T-helper 2 cell (primary cell): ENCODE measurements around the gene COL11A2.

Experiments used
- DNase-seq, 5 experiments: peaks; one replicate each; pipeline versions ENCODE4 v3.0.0 to v3.0.0-alpha.2; 2012 to 2022

COL11A2 gene

DNA sequence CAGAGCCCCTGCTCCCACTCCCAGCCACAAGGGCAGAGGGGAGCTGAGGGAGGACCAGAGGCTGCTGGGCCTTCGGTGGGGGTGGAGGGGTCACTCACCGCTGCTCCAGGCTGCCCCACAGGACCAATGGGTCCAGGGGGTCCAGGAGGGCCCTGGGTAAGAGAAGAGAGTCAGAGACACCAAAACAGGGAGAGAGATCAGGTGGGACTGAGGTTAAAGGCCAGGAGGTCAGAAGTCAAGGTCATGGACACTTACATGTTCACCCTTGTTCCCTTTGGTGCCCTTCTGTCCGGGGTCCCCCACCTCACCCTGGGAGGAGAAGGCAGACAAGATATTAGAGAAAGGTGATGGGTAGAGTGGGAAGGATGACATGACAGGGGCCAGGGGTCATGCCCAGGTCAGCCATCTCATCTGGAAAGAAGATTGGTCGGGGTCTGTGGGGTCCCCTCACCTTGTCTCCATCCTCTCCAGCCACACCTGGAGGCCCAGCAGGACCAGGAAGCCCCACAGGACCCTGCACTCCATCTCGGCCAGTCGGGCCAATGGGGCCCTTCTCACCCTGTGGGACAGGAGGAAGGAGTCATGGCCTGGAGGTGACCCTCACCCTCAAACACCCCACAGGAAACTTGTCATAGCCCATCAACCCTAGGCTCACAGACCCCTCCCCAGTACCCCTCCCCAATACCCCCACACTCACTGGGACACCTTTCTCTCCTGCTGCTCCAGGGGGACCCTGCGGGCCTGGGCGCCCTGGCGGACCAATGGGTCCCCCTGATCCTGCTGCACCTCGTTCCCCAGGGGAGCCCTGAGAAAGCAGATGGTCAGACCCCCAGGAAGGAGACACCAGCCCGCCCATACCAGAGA lies 21.0 kb downstream of the COL11A2 start:
- DNase-seq = no peak

DNA sequence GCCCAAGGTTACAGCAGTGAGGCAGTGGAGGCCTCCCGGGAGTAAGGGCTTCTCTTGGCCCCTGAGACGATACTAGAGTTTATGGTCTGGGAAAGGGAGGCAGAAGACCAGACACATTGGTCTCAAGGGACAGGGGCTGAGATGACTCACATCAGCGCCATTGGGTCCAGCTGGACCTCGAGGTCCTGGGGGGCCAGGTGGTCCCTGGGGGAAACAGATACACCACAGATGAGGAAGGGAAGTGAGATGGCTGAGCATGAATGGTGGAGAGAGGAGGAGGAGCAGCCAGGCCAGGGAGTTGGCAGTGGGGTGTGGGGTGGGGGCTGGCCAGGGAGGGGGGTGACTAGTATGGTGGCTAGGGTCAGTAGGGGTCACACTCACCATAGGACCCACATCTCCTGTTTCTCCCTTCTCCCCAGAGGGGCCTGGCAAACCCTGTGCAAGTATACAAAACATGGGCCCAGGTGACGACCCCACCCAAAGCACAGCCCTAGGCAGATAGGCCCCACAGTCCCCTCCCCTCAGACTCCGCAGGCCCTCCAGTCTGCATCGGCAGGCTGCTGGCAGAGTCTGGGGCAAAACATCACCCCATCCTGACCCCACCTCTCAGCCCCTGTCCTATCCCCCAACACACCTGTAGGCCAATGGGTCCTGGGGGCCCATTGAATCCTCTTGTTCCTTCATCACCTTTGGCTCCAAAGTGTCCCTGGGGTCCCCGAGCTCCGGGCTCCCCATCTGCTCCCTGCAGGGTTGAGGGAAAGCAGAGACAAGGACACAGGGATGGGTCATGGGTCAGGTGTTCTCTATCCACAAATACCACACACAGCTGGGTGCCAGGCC lies 21.9 kb downstream of the COL11A2 start:
- DNase-seq = no peak

DNA sequence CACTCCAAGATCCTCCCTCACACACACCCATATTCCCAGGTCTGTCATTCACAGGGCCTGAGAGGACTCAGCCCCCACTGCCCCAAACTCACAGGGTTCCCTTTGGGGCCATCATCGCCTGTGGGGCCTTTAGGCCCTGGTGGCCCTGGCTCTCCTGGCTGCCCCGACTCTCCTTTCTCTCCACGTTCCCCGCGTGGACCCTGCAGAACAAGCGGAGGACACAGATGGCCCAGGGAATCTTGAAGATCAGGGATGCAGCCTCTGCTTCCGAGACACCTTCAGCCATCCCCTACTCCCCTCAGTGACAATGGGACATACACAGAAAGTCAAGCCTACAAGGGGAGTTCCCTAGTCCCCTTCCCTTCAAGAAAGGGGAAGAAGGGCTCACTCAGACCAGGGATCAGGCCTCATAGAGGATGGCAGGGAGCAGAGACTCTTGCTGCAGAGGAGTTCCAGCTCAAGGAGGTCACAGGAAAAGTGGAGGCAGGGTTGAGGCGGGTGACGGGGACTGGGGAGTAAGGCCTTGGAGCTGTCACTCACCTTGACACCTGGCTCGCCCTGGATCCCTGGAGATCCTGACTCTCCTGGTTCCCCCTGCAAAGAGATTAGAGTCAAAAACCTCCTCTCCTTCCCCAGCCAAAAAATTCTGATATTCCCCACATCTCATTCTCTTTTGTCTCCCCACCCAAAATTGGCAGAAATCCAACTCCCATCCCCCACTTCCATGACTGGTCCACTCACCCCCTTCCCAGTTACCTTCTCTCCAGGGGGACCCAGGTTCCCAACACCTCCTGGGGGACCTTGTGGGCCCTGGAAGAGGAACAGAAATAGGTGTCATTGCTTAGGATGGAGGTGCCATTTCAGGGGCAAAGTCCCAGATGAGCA lies 22.7 kb downstream of the COL11A2 start:
- no peak for DNase-seq

DNA sequence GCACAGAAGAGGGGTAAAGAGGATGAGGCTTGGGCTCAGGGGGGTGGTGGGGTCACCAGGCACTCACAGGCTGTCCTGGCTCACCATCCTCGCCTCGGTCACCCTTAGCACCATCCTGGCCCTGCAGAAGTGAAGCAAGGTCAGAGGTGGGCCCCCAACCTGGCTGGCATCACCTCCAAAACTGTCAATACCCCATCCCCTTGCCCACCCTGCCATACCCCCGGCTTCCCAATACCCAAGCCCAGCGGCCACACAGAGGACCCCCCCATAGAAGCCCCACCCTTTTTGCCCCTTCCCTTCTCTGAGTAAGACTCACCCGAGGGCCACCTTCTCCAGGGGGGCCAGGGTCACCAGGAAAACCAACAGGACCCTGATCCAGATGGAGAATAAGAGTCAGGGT lies 23.6 kb downstream of the COL11A2 start:
- DNase-seq = no peak

DNA sequence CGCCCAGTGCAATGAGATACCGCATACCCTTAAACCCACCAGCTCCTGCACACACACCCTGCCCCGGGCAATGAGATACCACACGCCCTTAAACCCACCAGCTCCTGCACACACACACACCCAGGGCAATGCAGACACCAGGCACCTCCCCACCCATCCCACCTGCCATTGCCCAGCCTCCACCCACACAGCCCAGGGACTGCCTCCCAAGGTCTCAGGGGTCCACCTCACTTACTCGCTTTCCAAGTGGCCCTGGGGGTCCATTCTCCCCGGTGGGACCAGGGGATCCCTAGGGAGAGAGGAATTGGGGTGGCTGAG lies 24.0 kb downstream of the COL11A2 start:
- DNase-seq = no peak

DNA sequence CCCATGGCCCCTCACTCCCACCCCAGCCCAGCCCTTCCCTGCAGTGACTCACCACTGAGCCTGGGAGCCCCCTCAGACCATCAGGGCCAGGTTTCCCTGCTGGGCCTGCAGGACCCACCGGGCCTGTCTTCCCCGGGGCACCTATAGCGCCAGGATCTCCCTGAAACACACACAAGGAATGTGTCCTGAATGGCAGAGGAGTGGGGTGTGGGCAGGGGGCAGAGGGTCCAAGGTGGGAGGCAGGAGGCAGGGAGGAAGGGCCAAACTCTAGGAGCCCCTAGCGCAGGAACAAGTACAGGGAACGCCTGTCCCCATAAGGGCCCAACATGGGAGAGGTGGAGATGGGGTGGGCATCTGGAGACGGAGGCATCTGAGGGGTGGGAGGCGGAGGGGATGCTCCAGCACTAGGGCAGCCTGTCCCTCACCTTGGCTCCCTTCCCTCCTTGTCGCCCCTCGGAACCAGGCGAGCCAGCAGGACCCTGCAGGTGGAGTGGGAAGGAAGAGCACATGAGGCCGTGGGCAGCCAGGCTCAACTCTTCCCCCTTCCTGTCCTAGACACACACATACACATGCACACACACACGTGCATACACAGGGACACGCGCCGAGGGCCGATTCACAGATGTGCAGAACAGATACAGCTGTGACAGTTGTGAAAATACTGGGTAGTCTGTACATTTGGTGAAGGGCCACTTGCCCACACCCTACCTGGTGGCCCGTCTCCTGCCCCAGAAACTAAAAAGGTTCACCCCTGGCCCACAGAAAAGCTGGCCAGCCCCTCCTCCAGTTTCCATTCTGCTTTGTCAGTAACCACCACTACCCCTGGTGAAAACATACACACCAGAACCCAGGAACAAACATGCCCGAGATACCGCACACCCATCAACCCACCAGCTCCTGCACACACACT lies 24.6 kb downstream of the COL11A2 start:
- DNase-seq = no peak

DNA sequence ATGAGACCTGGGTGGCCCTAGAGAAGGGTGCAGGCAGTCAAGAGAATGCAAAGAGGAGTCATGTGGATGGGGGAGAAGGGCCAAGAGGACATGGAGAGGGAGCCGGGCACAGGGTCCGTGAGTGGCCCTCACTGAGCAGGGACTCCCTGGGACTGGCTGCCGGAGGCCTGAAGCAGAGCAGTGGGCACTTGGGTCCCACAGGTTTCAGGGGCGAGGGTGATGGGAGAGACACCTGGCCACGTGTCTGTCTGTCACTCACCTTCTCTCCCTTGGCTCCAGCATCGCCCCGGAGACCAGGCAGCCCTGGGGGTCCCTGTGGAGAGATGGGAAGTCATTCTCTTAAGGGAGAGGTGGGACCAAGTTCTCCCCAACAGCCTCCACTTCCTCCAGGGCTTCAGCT lies 25.5 kb downstream of the COL11A2 start:
- DNase-seq = no peak

DNA sequence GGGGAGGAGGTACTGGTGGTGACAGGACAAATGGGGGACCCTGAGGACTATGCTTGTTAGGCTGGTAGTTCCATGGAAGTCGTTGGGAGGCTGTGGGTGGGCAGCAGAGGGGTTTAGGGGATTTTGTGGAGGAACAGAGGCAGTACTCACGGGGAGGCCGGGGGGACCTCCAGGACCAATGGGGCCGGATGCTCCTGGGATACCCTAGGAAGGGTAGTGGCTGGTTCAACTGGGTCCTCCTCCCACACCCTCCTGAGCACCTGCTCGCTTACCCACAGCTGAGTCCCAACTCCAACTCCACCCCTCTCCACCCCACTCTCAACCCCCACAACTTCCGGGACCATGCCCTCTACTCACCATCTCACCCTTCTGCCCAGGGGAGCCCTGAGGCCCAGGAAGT lies 25.9 kb downstream of the COL11A2 start:
- DNase-seq = no peak

DNA sequence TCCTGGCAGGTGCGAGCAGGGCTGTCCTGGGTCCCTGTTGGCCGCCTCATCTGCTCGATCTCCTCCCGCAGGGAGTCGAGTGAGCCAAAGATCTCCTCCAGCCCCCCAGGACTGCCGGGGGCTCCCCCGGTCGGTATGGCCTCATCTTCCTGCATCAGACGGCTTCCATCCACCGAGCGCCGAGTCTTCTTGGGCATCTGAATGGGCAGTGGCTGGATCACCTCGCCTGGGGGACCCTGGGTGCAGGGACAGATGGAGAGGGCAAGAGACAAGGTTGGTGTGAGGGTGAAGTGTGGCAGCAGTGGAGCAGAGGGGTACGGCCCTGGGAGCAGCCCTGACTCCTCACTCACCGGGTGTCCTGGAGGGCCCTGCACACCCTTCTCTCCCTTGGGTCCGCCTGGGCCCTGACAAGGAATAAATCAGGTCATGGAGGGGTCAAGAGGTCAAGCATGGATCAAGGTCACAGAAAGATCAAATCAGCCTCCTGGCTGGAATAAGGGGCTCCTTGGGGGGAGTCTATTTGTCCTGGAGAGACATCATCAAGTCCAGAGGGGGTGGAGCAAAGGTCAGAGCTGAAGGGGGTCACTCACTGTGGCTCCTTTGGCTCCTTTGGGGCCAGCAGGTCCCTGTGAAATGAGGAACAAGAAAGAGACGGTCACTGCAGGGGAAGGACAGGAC lies 26.5 kb downstream of the COL11A2 start:
- DNase-seq = no peak

DNA sequence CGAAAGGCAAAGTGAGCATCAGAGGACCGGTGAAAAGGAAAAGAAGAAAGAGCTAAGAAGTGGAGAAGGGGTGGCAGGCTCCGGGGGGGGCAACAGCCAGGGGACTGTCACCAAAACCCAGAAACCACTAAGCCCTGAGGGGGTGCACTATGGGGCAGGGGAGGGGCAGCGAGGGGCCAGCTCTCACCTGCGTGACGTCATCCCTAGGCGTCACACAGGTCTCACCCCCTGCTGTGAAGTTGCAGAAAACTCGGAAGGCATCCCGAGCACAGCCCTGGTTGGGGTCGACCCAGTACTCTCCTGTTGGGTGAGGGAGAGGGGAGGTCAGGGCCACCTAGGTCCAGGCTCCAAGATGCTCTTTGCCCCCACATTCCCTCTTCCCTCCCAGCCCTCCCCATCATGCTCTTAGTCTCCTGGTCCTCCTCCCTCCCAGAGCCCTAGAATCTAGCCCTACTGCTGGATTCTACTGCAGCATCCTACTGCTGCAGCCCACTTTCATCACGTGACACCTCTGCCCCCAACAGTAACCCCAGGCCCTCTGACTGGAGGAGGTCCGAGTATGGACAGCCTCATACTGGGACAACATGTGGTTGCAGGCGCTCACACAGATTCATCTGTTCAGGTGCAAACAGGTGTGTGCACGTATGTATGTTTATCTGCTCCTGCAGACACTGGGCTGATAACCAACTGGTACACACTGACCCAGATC lies 27.4 kb downstream of the COL11A2 start:
- DNase-seq = no peak

DNA sequence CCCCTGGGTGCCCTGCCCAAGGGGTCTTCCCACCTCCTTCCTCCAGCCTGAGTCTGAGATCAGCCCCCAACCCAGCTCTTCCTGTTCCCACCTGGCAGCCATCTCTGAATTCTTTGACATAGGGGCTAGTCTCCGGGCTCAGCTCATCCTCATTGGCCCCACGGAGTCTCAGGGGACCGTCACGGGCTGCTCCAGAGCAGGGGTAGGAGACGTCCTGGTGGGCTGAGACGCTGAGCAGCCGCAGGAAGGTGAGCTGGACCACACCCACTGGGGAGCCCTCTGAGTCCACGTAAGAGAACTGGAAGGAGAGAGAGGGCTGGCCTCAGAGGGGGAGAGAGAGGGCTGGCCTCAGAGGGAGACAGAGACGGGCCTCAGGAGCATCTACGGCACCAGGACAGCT lies 28.1 kb downstream of the COL11A2 start:
- DNase-seq = no peak

DNA sequence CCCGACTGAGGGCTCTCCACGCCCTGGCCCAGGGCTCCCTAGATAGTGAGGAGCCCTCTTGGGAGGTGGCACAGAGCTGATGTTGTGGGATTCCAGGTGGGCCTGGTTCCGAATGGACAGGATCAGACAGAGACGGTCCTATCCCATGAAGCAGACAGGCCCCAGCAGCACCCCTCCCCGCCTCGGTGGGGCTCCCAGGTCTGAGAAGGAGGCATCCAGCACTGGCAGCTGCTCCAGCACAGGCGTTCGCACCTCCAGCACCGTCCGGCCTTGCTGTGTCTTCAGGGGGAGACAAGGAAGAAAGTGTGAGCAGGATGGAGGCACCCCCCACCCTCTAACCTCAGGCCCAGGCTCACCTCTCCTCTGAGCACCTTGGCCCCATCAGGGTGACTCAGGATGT lies 28.7 kb downstream of the COL11A2 start:
- DNase-seq = no peak

DNA sequence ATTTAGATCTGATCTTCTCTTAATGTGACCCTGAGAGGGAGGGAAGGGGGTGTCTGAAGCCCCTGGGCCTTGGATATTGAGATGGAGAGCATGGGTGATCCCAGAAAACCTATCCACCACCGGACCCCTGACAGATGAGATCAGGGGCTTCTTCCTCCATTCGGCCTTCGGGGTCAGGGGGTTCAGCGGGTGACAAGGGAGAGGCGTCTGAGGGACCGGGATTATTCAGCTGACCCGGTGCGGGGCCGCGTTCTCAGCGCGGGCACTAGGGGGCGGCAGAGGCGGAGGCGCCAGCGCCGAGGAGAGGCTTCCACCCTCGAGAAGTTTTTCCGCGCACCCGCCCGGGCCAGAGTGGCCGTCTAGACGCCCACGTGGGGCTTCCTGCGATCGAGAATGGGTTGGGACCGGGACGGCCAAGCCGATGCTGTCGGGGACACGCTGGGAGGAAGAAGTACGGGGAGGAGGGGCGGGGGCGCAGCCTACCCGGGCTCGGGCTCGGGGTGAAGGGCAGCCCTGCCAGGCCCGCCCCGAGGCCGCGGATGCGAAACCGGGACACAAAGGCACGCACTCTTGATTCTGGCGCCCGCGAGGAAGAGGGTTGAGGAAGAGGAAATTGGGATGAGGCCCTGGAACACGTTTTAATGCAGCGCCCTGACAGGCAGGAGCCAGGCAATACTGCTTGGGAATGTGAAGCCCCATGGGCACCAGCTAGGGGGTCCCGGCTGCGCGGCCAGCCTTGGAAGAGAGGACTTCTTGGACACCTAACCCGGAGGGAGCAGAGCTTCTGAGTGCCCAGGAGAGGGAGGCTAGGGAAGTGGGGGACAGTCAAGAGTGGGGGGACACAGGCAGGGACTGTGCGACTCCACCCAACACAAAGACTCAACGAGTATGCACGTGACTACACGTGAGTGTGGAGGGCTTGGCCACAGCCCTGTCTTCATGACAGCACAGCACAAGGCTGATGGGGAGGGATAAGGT lies 30.6 kb downstream of the COL11A2 start:
- DNase-seq = peak; percentile 69 to 74 (median 72)

DNA sequence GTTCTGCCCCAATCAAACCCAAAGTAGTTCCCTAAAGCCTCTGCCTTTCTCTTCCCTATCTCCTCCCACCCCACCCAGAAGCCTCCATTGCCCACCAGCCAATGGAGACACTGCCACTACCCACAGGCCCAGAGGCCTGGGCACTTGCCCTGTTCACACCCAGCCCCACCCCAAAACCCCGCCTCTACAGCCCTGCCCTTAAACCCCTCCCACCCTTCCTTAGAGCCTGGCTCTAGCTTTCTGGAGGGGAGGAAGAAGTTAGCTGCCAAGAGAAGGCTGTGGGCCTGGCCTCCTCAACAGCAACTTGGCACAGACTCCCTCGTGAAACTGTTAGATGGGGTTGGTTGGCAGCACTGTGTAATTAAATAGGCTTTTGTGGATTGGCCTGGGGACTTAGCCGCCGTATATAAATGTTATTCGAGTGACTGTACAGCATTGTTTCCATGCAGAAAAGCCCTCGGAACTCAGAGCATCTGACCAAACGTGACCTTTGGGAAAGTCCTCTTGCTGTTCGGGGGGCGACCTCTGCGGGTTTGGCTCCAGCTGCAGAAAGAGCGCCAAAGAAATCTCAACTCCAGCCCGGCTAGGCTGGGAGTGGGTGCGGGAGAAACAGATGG lies 31.4 kb downstream of the COL11A2 start:
- no peak for DNase-seq

DNA sequence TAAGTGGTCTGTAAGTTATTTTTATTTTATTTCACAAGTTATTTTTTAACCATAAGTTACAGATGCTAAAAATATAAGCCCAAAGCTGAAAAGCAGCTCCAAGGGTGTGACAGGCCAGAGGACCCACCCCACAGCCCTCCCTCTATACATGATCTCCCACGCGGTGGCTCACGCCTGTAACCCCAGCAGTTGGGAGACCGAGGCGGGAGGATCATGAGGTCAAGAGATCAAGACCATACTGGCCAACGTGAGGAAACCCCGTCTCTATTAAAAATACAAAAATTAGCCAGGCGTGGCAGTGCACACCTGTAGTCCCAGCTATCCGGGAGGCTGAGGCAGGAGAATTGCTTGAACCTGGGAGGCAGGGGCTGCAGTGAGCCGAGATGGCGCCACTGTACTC lies 32.2 kb downstream of the COL11A2 start:
- no peak for DNase-seq

DNA sequence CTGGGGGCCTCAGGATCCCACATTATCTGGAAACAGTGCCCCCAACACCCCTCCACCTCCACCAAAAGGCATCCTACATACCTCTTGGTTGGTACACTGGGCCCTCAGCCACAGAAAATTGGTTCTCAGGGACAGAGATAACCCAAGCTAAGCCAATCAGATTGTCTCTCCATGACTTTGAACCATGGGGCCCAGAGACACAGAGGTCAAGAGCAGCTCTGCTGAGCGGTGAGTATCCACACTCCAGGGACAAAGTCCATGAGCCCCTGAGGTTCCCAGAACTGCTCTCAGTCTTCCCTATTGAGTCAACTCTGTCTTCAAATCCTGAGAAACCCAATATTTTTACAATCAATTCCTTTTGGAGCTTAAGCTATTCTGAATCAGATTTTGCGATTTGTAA lies 35.3 kb downstream of the COL11A2 start:
- DNase-seq = no peak

DNA sequence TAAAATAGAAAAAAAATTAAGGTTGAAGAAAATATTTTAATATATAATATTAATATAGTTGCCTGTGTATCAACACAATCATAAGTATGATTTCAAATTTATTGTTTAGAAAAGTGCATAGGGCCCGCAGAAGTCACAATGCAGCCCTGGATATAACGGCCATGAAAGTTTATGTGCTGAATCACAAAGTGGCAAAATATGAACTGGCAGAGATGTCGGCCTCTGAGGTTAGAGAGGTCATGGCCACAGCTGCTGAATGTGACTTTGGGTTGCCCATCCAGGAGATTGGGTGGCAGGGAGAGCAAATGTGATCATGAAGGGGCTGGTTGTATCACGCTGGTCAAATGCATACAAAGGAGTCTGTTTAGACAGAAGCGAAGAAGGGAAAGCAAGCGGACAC lies 35.7 kb downstream of the COL11A2 start:
- DNase-seq = no peak

DNA sequence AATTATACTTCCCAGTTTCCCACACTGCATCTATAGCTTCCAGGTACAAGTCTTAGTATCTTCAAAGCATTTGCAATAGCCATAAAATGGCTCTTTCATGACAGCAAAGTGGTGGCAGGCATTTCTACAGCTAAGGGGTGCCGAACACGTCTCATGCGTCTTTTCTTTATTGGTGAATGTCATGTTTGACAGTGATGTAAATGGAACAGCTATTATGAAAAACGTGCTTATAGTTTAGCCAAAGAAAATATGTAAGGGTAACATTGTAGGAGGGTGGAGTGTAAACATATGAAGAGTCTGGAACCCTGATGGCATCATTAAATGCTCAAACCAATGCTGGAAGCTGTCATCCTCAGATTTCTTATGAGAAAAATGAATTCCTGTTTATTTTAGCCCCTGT lies 37.9 kb downstream of the COL11A2 start:
- DNase-seq = no peak

DNA sequence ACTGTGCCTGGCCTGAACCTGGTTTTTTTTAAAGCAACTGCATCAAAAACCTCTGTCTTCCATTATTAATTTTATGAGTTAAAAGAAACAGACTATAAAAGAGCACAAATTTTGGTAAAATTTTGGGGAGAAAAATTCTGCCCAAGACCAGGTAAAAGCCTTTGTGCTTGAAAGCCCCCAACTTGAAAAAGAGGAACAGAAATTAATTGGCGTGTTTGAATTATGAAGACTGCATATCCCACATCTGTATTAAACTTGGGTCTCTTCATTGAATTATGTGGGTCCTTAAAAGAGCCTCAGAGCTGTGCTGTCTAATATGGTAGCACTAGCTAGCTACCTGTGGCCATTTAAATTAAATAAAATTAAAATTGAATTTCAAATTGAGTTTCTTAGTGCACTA lies 41.2 kb downstream of the COL11A2 start:
- DNase-seq = no peak
